GM19467 (cell line): Measurements from ENCODE around the gene PIK3CB.
"Not testable (repeated sequence)": the region's sequence is repeated elsewhere in the genome, so short reads cannot be mapped to it uniquely, and the experiment has no call there.

ENCODE experiments used
- ATAC-seq: cut with Tn5 transposase; IDR thresholded peaks from one replicate; pipeline ENCODE4 v1.9.1; 2021; ENCODE audit warnings: mild to moderate bottlenecking, moderate library complexity; ENCODE audit not compliant: unreplicated experiment

The PIK3CB gene

GRCh38 chr3:138629526-138629925 is 205.2 kb downstream of the PIK3CB start:
- ATAC-seq: no peak

- ATAC-seq: no peak
These were observed 208.9 kb downstream of the PIK3CB start for GRCh38 chr3:138625707-138626365.

GRCh38 chr3:138624518-138624917 is 210.2 kb downstream of the PIK3CB start:
- no peak for ATAC-seq

GRCh38 chr3:138620431-138620830 is 214.3 kb downstream of the PIK3CB start:
- no peak for ATAC-seq

GRCh38 chr3:138615462-138615861 is 219.3 kb downstream of the PIK3CB start:
- no peak for ATAC-seq

GRCh38 chr3:138609898-138610266 is 224.8 kb downstream of the PIK3CB start:
- no peak for ATAC-seq

GRCh38 chr3:138608322-138609135 is 226.2 kb downstream of the PIK3CB start, which contains the start of gene FAIM:
FAIM (plus strand) TSS chr3:138608771; CDS start chr3:138619727, 10,956 bp downstream.
- ATAC-seq: peak; percentile 66

- not testable (repeated sequence) for ATAC-seq
These were observed 230.6 kb downstream of the PIK3CB start for GRCh38 chr3:138604106-138604595.
